Lower leg skin (tissue), 3 donors: Measurements from ENCODE around the gene PRSS38.

ENCODE experiments used
- POLR2A ChIP-seq, 2 donors: fragments of 450-650 bp; IDR thresholded peaks; one replicate each; pipeline ENCODE4 v1.6.1; 2016 to 2017; ENCODE audit warnings: antibody characterized with exemption in 2 of 2, mild to moderate bottlenecking in 1 of 2, moderate library complexity in 1 of 2
- TF ChIP-seq, protein P1 (sequence below), 3 donors: fragments of 450-650 bp; IDR thresholded peaks; one replicate each; pipeline ENCODE4 v1.5.1; 2016; ENCODE audit warnings: antibody characterized with exemption in 3 of 3, mild to moderate bottlenecking in 3 of 3, moderate library complexity in 2 of 3

- TF ChIP-seq, protein P1, sequence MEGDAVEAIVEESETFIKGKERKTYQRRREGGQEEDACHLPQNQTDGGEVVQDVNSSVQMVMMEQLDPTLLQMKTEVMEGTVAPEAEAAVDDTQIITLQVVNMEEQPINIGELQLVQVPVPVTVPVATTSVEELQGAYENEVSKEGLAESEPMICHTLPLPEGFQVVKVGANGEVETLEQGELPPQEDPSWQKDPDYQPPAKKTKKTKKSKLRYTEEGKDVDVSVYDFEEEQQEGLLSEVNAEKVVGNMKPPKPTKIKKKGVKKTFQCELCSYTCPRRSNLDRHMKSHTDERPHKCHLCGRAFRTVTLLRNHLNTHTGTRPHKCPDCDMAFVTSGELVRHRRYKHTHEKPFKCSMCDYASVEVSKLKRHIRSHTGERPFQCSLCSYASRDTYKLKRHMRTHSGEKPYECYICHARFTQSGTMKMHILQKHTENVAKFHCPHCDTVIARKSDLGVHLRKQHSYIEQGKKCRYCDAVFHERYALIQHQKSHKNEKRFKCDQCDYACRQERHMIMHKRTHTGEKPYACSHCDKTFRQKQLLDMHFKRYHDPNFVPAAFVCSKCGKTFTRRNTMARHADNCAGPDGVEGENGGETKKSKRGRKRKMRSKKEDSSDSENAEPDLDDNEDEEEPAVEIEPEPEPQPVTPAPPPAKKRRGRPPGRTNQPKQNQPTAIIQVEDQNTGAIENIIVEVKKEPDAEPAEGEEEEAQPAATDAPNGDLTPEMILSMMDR (IDR thresholded peaks at IDR 0.05) = no peak
- TF ChIP-seq POLR2A (IDR thresholded peaks at IDR 0.05) = no peak
Measured at GRCh38 chr1:227777156-227777555, 38.3 kb upstream of the PRSS38 start.
